Inflammatory macrophage treated with lipopolysaccharide for 1 hour (primary cell): ENCODE data around the gene LORICRIN.
A peak's percentile ranks its signal among the peaks of the same experiment; 100 is the strongest.

Experiments
- DNase-seq, 2 donors: peaks; one replicate each; pipeline ENCODE4 v3.0.0-alpha.2; 2020 to 2022

LORICRIN gene

GRCh38 chr1:153251087-153251486, 8.4 kb upstream of the LORICRIN start:
- no peak for DNase-seq

DNA sequence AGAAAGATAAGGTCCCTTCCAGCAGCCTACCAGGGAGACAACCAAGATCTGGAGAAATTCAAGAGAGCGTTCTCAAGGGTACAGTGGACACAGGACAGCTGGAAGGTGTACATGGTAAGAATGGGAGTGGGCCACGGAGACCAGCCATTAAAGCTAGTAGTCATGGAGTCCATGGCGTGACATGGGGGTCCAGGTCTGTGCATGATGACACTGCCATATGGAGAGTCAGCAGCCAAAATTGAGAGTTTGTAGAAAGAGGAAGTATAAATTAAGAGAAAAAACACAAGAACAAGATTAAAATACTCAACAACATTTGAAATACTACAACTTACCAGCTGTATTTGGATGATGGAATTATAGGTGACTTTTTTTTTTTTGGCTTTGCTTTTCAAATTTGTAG, 7.9 kb upstream of the LORICRIN start:
- no peak for DNase-seq

DNA sequence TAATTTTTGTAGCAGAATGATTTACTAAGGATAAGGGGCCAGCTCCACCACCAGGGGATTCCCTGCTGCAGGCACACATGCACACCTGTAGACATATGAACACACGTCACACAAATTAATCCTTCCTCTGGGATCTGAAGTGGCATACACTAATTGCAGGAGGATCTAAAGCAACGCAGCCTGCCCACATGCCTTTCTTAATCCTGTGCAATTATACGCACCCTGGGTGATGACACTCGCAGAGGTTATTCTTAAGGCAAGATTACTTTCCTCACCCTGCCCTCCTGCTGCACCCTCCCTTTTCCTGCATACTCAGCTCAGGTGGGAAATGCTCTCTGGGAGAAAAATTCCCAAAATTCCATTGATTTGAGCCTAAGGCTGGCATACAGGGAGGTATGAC, 7.5 kb upstream of the LORICRIN start:
- no peak for DNase-seq

DNA sequence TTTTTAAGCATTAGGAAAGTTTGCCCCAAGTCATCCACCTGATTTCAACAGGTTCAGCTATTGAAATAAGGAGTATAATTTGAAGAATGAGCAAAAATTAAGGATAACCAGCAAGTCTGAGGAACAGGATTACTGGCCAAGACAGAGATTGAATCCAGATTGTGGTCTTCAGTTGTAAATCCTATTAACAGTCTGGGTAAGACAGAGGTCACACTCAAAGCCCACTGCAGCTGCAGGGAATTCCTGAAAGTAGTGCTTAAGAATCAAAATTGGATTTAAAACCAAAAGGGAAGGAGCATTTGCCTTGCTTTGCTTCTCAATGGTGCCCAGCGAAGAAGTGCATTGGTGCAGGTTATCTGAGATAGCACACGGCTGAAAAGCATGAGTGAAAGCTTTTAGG, 6.4 kb upstream of the LORICRIN start:
- DNase-seq = no peak

DNA sequence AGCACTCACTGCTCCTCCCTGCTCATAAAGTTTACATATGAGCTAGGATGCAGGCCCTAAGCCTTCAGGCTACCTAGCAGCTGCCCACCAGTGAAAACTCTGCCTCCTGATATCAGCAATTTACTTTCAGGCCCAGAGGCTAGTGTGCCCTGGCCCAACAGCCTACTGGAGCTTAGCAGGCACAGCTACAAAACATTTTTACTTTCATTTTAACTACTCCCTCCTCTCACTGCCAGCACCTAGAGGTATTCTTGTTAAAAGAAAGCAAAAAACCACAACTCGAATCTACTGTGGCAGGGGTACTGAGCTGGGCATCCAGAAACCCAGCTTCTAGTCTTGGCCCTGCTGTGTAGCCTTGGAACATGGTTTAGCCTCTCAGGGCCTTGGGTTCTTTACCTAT, 5.8 kb upstream of the LORICRIN start:
- DNase-seq = no peak

DNA sequence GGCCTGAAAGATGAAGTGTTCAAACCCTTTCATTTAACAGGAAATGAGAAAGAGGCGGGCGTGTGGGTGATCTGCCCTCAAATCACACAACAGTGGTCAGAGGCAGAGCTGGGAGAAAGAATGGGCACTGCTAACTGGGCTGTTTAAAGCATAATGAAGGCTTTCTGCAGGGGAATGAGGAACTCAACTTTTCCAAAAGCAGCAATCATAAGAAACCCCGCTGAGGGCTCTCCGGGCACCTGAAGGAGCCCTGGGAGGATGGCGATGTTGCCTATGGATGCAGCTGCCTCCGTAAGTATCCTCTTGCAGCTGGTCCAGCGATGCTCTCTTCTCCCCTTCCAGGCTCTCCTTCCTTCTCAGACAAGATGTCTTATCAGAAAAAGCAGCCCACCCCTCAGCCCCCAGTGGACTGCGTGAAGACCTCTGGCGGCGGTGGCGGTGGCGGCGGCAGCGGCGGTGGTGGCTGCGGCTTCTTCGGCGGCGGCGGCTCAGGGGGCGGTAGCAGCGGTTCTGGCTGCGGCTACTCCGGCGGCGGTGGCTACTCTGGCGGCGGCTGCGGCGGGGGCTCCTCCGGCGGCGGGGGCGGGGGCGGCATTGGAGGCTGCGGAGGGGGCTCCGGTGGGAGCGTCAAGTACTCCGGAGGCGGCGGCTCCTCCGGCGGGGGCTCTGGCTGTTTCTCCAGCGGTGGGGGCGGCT, 1.2 kb downstream of the LORICRIN start:
- DNase-seq = peak; percentile 34 to 35

DNA sequence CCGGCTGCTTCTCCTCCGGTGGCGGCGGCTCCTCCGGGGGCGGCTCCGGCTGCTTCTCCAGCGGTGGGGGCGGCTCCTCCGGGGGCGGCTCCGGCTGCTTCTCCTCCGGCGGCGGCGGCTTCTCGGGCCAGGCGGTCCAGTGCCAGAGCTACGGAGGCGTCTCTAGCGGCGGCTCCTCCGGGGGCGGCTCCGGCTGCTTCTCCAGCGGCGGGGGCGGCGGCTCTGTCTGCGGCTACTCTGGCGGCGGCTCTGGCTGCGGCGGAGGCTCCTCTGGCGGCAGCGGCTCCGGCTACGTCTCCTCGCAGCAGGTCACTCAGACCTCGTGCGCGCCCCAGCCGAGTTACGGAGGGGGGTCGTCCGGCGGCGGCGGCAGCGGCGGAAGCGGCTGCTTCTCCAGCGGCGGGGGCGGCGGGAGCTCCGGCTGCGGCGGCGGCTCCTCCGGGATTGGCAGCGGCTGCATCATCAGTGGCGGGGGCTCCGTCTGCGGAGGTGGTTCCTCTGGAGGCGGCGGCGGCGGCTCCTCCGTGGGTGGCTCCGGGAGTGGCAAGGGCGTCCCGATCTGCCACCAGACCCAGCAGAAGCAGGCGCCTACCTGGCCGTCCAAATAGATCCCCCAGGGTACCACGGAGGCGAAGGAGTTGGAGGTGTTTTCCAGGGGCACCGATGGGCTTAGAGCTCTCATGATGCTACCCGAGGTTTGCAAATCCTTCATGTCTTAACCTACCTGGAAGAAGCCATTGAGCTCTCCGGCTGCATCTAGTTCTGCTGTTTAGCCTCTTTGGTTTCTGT, 2.0 kb downstream of the LORICRIN start:
- DNase-seq = peak in 1 of 2 donors; percentile 9

GRCh38 chr1:153262070-153262366, 2.5 kb downstream of the LORICRIN start:
- DNase-seq = no peak

DNA sequence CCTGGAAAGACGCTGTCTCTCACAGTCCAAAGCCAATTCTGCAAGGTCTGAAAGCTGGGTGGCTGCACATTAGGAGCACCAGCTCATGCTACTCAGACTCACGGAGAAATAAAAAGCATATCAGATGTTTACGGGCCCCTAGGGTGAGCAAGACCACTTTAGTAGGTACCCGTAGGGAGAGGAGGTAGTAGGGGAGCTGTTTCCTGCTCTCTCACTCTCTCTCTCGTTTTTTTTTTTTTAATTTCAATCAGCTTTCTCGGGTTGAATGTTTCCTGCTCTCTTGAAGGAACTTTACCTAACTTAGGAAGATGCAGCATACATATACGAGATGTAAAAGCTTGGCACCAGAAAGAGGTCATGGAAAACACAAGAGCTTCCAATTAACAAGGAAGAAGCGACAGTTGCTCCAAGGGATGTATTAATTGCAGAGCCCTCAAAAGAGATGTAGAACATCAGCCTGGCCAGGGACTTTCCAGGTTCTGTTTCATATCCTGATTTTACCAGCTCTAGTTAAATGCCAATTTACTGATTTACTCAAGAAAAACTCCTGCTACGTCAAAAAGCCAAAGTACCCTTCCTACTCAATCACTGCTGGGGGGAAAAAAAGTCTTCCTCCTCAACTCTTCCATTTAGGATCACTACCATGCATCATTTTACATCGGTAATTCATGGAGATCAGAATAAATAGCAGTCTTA, 3.1 kb downstream of the LORICRIN start:
- peak; percentile 62 to 67 for DNase-seq

DNA sequence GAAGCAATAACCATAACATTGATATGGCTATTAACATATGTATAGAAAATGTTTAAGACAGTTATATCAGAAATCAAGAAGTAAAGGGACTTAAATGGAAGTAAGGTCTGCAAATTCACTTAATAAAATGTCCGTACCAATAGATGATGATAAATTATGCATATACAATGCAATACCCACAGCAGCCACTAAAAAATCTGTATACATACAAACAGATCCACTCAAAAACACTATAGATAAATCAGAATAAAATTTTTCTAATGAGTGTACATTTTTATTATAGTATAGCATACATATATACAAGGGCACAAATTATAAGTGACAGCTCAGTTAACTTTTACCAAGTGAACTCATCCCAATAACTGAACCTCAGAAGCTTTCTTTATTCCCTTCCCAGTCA, 6.0 kb downstream of the LORICRIN start:
- no peak for DNase-seq

DNA sequence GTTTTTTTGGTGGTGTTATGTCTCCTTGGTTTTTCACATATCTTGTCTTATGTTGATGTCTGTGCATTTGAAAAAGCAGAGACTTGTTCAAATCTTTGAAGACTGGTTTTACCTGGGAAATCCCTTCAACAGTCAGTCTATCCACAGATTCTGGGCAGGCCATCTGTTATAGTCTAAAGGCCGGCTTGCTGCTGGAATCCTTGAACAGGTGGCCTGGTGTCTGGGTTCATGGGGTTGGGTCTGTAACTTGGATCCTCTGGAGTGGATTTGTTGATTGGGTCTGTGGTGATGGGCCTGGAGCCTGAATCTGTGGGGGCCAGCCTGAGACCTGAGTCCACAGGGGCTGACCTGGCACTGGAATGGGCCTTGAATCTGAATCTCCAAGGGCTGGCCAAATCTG, 12.2 kb downstream of the LORICRIN start:
- no peak for DNase-seq

DNA sequence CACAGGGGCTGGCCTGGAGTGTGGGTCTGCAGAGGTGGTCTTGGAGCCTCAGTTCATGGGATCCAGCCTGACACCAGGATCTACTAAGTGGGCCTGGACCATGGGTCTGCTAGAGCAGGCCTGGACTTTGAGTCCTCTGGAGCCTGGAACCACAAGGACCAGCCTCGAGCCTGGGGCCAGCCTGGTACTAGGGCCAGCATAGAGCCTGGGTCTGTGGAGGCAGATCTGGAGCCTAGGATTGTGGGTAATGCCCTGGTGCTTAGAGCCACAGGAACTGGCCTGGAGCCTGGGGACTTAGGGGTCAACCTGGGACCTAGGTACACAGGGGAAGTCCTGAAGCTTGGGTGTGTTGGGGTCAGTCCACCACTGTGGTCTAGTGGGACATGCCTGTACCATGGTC, 12.7 kb downstream of the LORICRIN start:
- no peak for DNase-seq

DNA sequence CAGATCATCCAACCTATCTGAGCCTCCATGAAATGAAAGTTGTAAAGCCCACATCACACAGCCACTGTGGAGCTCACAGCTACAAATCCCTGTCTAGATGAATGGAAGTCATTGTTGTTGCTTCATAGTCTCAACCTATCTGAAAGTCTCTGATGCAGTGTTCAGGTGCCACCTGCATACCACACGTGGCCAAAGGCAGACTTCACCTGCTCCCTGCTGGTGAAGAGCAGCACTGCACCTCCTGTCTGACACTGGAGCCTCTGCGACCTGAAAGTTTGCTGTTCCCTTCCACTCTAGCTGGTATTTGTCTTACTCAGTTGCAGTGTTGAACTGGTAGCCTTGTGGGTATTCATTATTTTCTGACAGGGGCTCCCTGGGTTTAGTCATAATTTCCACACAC, 18.4 kb downstream of the LORICRIN start:
- DNase-seq = peak in 1 of 2 donors; percentile 38

- peak in 1 of 2 donors; percentile 50 for DNase-seq
Measured at GRCh38 chr1:153288634-153289275, 29.3 kb downstream of the LORICRIN start.

- no peak for DNase-seq
Measured at GRCh38 chr1:153291514-153291913, 32.0 kb downstream of the LORICRIN start.

GRCh38 chr1:153292185-153292584, 32.7 kb downstream of the LORICRIN start:
- DNase-seq = no peak

DNA sequence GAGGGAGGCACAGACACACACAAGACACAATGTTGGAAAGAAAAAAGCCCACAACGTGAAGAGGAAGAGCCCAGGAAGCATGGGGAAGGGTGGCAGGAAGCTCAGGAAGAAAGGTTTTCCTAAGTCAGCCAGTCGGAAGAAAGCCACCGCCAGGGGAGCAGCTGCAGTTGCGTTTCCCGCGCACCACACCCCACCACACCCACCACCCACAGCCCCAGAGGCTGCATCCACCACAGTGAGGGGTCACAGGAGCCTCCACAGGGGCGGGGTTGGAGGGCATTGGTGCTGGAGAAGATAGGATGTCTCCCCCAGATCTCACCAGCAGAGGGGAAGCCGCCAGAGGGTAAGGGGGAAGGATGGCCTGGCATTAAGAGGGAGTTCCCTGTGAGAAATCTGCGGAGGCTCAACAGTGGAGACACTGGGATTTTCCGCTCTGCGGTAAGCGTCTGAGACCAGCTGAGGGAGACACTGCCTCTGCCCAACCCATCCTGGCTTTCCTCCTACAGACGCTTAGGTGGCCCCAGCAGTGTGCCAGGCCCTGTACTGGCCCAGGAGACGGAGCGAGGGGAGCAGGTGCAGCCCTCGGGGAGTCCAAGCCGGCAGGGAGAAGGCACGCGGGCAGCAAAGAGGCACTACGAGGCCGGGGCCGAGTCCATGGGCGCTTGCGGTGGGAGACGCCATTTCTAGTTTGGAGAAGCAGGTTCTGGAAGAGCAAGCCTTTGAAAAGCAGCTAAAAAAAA, 33.4 kb downstream of the LORICRIN start:
- peak; percentile 18 to 20 for DNase-seq

DNA sequence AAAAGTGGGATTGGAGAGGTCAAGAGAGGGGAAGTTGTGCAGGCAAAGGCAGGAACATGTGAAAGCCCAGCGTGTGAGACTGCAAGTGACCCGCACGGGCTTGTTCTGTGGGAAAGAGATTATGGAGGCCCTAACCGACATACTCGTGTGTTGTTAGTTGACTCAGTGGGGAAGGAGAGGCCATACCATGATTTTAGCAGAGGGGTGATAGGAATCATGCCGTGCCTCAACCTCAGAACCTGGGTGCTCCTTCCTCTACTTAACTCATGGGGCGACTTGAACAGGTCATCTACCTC, 33.9 kb downstream of the LORICRIN start:
- DNase-seq = no peak

DNA sequence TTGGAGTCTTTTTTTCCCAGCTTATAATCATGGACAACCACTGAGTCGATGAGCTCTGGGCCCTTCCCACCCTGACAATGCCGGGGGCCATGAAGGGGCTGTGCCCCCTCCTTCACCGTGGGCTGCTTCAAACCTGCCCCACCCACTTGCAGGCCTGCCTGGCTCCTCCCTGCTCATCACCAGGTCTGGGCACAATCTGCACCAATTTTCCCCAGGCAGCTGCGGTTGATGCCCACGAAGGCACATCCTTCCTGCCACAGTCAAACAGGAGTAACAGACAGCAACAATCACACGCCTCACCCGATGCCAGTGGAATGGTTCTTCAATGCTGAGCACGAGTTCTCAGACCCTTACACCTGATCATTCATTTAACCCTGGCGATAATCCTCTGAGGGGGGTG, 34.4 kb downstream of the LORICRIN start:
- DNase-seq = no peak

DNA sequence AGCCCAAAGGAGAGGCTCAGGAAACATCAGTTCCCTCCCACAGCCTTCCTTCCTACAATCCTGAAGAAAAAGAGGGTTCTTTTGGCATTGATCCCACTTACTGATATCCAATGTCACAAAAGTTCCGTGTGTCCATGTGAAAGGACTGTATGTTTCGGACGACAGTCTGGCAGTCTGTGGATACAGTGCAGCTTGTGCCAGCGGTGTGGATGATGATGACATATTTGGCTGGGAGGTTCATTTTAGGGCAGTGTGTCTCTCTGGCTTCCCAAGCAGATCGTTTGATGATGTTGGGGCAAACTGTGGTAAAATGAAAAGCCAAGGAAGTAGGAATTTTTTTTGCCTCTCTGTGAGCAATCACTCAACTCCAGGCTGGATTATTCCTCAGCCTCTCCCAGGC, 42.8 kb downstream of the LORICRIN start:
- no peak for DNase-seq

DNA sequence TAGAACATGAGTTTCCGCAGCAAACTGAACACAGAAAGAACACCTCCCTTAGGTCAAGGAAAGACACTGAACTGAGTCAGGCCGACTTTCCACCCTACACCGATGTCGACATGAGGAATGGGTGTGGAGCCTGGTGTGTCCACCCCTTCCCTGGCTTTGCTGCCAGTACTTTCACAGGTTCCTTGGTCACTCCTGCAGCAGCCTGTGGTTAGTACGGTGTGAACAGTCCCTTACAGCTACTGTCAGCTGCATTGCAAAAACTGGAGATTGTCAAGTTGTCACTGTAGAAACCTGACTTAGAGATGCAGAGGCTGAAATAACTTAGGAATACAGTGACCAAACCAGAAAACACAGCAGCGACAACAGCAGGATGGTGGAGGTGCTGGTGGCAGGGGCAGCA, 46.2 kb downstream of the LORICRIN start:
- no peak for DNase-seq

DNA sequence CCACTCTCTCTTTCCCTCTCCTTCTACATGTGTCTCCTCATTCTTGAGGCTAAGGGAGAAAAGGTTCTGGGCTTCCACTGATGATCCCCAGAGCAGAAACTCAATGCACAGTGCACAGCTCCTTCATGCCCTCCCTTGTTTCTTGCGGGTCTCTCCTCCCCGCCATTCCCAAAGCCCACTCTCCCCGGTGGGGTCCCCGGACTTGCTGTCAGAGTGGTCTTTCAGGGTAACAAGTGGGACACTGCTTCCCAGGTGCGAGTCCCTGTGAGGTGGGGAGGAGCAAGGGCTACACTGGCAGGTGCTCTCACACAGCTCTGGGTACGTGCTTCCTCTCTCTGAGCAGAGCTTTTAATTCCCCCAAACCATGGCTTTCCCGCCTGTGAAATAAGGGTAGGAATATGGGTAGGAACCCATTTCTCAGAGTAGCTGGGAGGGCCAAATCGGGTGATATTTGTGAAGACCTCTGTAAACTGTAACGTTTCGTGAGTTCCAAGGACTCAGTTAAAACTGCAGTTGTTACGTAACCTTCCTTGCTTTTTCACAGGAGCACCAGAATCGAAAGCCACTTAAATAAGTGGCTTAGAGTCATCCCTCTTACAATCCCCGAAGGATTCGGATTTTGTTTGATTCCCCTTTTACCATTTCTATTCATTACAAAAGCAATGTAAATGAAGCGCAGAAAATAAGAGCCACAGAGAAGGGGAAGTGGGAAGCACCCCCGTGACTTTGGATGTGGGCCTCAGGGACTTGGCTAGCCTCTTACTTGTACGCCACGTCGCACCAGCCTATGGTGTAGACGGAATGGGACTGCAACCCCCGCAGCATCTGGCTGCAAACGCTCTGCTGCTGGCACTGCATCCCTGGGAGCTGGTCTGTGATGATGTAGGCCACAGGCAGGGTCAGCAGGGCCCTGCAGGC, 47.1 kb downstream of the LORICRIN start:
- peak; percentile 10 to 43 for DNase-seq
